Tibial nerve (tissue), 4 donors: ENCODE data around the gene SPAG17. TPM values are rescaled to one million over a fixed set of nuclear protein-coding genes. Genes with fewer than 3 reads are reported as not detected.
A peak's percentile ranks its signal among the peaks of the same experiment; 100 is the strongest.

Experiments used
- DNase-seq, 2 donors: peaks; one replicate each; pipeline ENCODE4 v3.0.0-alpha.2; 2019; ENCODE audit warnings: low spot score in 2 of 2
- H3K27ac ChIP-seq, 4 donors: fragments of 200-600 bp; sonication (generic) in 3 of 4; one replicate each; pipeline ENCODE4 v1.5.1; 2017 to 2019; ENCODE audit warnings: mild to moderate bottlenecking in 1 of 4
- H3K27me3 ChIP-seq, 2 donors: fragments of 200-600 bp; sonication (generic) in 1 of 2; one replicate each; pipeline versions ENCODE4 v1.5.1 to v1.6.0; 2017 to 2019
- H3K36me3 ChIP-seq, 3 donors: fragments of 200-600 bp; sonication (generic); one replicate each; pipeline ENCODE4 v1.5.1; 2018 to 2019
- H3K4me1 ChIP-seq, 4 donors: fragments of 200-600 bp; sonication (generic) in 3 of 4; one replicate each; pipeline ENCODE4 v1.5.1; 2017 to 2019
- H3K4me3 ChIP-seq, 4 donors: fragments of 200-600 bp; sonication (generic) in 3 of 4; one replicate each; pipeline ENCODE4 v1.5.1; 2017 to 2019; ENCODE audit warnings: mild to moderate bottlenecking in 1 of 4, moderate library complexity in 1 of 4
- H3K9me3 ChIP-seq, 4 donors: fragments of 200-600 bp; sonication (generic) in 3 of 4; one replicate each; pipeline ENCODE4 v1.5.1; 2017 to 2019
- EP300 ChIP-seq, 2 donors: sonication (generic); formaldehyde crosslinking; IDR thresholded peaks; one replicate each; pipeline ENCODE4 v1.6.1; 2017; ENCODE audit warnings: antibody characterized with exemption in 2 of 2, mild to moderate bottlenecking in 1 of 2
- POLR2A ChIP-seq, 2 donors: fragments of 450-650 bp; IDR thresholded peaks; one replicate each; pipeline ENCODE4 v1.6.1; 2017; ENCODE audit warnings: antibody characterized with exemption in 2 of 2, mild to moderate bottlenecking in 2 of 2, moderate library complexity in 2 of 2
- WGBS, 2 donors: methylation state at CpG; one replicate each; pipeline ENCODE4 v1.1.5; 2018; 5-methylcytosine and 5-hydroxymethylcytosine counted together
- total RNA-seq, 4 donors: library from RNA; depleted of rRNA; stranded (reverse); fragments of >200 nt; gene quantifications; one replicate each; pipeline ENCODE4 v1.1.0, GENCODE V29; 2016
- TF ChIP-seq, protein P1 (sequence below), 5 experiments: fragments of 200-600 bp in 3 of 5; fragments of 450-650 bp in 2 of 5; sonication (generic) in 3 of 5; IDR thresholded peaks; one replicate each; pipeline ENCODE4 v1.5.1; 2016 to 2019; ENCODE audit warnings: antibody characterized with exemption in 5 of 5, mild to moderate bottlenecking in 3 of 5, moderate library complexity in 2 of 5

SPAG17 gene
- total RNA-seq, 4 donors from 2014 or later: under 0.01 to 4.2 (median 1.2) TPM

DNA sequence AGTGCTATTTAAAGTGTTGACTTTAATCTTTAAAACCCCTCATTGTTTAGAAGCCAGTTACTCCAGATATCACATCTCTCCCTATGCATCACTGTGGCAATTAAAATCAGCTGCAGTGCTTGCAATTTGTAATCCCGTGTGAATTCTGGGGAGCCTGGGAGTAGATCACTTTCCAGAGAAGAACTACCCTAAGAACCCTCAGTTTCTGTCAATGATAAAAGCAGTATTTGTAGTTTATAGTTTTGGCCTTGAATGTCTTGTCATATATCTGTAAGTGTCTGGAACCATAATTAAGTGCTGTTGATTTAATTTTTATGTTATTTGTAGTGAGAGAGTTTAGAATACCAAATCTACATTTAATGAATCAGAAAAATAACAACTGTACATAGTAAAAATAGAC is 5.5 kb upstream of the SPAG17 start:
- Histone ChIP-seq H3K27ac (no peak overlapping the region), H3K9me3 (peaks cover 0 to 11% (median 2%) of the 10 kb centered on the region in 4 donors), H3K4me1 (no peaks in the 10 kb centered on the region), H3K36me3 (no peaks in the 10 kb centered on the region), H3K4me3 (no peak overlapping the region), H3K27me3 (no peaks in the 10 kb centered on the region)
- no peak for DNase-seq
- TF ChIP-seq, protein P1, sequence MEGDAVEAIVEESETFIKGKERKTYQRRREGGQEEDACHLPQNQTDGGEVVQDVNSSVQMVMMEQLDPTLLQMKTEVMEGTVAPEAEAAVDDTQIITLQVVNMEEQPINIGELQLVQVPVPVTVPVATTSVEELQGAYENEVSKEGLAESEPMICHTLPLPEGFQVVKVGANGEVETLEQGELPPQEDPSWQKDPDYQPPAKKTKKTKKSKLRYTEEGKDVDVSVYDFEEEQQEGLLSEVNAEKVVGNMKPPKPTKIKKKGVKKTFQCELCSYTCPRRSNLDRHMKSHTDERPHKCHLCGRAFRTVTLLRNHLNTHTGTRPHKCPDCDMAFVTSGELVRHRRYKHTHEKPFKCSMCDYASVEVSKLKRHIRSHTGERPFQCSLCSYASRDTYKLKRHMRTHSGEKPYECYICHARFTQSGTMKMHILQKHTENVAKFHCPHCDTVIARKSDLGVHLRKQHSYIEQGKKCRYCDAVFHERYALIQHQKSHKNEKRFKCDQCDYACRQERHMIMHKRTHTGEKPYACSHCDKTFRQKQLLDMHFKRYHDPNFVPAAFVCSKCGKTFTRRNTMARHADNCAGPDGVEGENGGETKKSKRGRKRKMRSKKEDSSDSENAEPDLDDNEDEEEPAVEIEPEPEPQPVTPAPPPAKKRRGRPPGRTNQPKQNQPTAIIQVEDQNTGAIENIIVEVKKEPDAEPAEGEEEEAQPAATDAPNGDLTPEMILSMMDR (IDR thresholded peaks at IDR 0.05): no peak
- TF ChIP-seq POLR2A (IDR thresholded peaks at IDR 0.05) (no peak), EP300 (IDR thresholded peaks at IDR 0.05) (no peak)
- WGBS, 2 donors: 33 to 41% methylated on average over 1 of the region's 1 CpG

- no peaks in the 10 kb centered on the region for H3K36me3 ChIP-seq
- no peak for DNase-seq
- TF ChIP-seq, protein P1 (IDR thresholded peaks at IDR 0.05): no peak
- TF ChIP-seq POLR2A (IDR thresholded peaks at IDR 0.05): no peak
- TF ChIP-seq EP300 (IDR thresholded peaks at IDR 0.05): no peak
- H3K27ac ChIP-seq: no peak overlapping the region
- no peaks in the 10 kb centered on the region for H3K27me3 ChIP-seq
- no peak overlapping the region for H3K4me3 ChIP-seq
- WGBS, 2 donors: 46 to 85% methylated on average over 2 of the region's 2 CpGs
- peaks cover 0 to 11% (median 2%) of the 10 kb centered on the region in 4 donors for H3K9me3 ChIP-seq
- H3K4me1 ChIP-seq: peaks cover 0 to 5% (median 0%) of the 10 kb centered on the region in 4 donors
Observed at GRCh38 chr1:118189564-118189963, 4.5 kb upstream of the SPAG17 start.

DNA sequence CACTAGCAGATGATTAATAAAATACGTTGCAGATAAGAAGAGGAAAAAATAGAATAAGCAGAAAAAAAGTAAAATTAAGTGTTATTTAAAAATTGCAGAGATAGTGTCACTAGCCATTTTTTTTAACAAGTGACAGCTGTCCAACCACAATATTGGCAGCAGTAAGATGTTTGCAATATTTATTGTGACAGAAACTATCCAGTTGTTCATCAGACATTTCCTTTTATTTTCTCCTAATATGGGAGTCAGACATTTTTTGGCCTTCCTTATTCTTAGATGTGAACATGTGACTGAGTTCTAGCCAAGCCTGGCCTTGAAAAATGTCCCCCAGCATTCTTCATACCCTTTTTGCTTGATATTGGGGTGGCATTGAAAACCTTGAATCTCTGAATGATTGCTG is 3.4 kb upstream of the SPAG17 start:
- no peak overlapping the region for H3K4me3 ChIP-seq
- H3K4me1 ChIP-seq: peaks cover 0 to 5% (median 0%) of the 10 kb centered on the region in 4 donors
- no peak for DNase-seq
- WGBS, 2 donors: 76 to 80% methylated on average over 1 of the region's 1 CpG
- no peak overlapping the region for H3K27ac ChIP-seq
- no peaks in the 10 kb centered on the region for H3K27me3 ChIP-seq
- H3K9me3 ChIP-seq: peaks cover 0 to 11% (median 2%) of the 10 kb centered on the region in 4 donors
- TF ChIP-seq, protein P1 (IDR thresholded peaks at IDR 0.05): no peak
- no peaks in the 10 kb centered on the region for H3K36me3 ChIP-seq

- 91 to 93% methylated on average over 4 of the region's 4 CpGs for WGBS, 2 donors
Observed at GRCh38 chr1:118186026-118186425, 998 bp upstream of the SPAG17 start.

GRCh38 chr1:118184739-118185083 is 317 bp downstream of the SPAG17 start:
- no peak for TF ChIP-seq POLR2A (IDR thresholded peaks at IDR 0.05)
- TF ChIP-seq, protein P1 (IDR thresholded peaks at IDR 0.05): no peak
- TF ChIP-seq EP300 (IDR thresholded peaks at IDR 0.05): no peak
- no peak overlapping the region for H3K27ac ChIP-seq
- 38 to 53% methylated on average over 5 to 11 of the region's 11 CpGs for WGBS, 2 donors
- H3K36me3 ChIP-seq: no peaks in the 10 kb centered on the region
- DNase-seq: no peak
- peaks cover 0 to 5% (median 0%) of the 10 kb centered on the region in 4 donors for H3K4me1 ChIP-seq
- no peaks in the 10 kb centered on the region for H3K9me3 ChIP-seq
- H3K27me3 ChIP-seq: no peaks in the 10 kb centered on the region
- peak overlapping the region in 3 of 4 donors; percentile 22 to 44 (median 28) for H3K4me3 ChIP-seq

More at GRCh38 chr1:118186026-118186425, 998 bp upstream of the SPAG17 start:
- Histone ChIP-seq H3K27ac (no peak overlapping the region), H3K4me1 (peaks cover 0 to 5% (median 0%) of the 10 kb centered on the region in 4 donors), H3K27me3 (no peaks in the 10 kb centered on the region), H3K36me3 (no peaks in the 10 kb centered on the region), H3K4me3 (no peak overlapping the region), H3K9me3 (no peaks in the 10 kb centered on the region)
- no peak for TF ChIP-seq POLR2A (IDR thresholded peaks at IDR 0.05)
- TF ChIP-seq EP300 (IDR thresholded peaks at IDR 0.05): no peak
- TF ChIP-seq, protein P1 (IDR thresholded peaks at IDR 0.05): no peak
- no peak for DNase-seq
